Measurements from ENCODE around the gene KIAA1549.

- TF ChIP-seq ZNF219 (CRISPR knock-in tag; IDR thresholded peaks at IDR 0.05; ENCODE audit: borderline replicate concordance) (no peak), ZNF512 (CRISPR knock-in tag; IDR thresholded peaks at IDR 0.05; ENCODE audit: borderline replicate concordance) (no peak), NR3C1 (CRISPR knock-in tag; conservative IDR thresholded peaks at IDR 0.05; ENCODE audit: low read depth) (no peak), CTCF (IDR thresholded peaks at IDR 0.05) (no peak), MAX (CRISPR knock-in tag; IDR thresholded peaks at IDR 0.05) (no peak), ZNF232 (CRISPR knock-in tag; IDR thresholded peaks at IDR 0.05) (no peak), SP1 (CRISPR knock-in tag; conservative IDR thresholded peaks at IDR 0.05) (no peak), ETV6 (CRISPR knock-in tag; IDR thresholded peaks at IDR 0.05) (no peak)
Measured at GRCh38 chr7:138934367-138934766, 46.8 kb downstream of the KIAA1549 start.

Measured in WTC11 (cell line).